GM19452 (cell line): ENCODE results near the gene KLK3.

Source experiments
- ATAC-seq: cut with Tn5 transposase; IDR thresholded peaks from one replicate; pipeline ENCODE4 v1.9.1; 2021; ENCODE audit not compliant: unreplicated experiment

Gene KLK3

GRCh38 chr19:50830266-50831025 is 24.3 kb upstream of the KLK3 start:
- ATAC-seq, result no peak

DNA sequence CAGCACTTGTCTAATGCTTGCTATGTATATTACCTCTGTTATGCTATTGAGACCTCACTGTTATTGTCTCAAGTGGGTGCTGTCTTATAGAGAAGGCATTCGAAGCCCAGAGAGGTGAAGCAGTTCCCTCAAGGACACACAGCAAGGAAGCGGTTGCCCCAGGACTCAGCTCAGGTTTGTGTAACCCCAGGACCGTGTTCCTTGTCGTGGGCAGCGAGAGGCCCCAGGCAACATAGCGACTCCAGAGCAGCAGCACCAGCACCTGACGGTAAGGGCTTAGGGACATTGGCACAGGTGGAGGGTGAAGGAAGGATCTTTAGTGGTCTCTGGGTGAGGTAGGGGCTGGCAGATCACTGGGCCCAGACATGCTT is 23.7 kb upstream of the KLK3 start:
- no peak for ATAC-seq

DNA sequence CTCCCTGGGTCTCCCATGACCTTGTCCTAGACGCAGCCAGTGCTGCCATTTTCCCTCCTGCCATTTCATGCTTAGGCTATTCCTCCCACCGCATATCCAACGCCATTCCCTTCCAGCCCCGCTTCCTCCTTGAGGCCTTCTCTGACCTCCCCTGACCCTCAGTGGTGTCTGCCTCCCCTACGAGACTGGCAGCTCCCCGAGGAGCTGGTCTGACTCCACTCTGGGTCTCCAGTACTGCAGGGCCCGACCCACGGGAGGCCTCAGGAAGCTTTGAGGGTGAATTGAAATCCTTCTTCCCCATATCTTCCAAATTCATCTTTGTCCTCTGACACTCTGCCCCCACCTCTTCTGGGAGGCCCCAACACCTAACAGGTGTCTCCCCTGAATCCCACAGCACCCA is 22.0 kb upstream of the KLK3 start:
- ATAC-seq, result no peak

GRCh38 chr19:50833117-50833801 is 21.5 kb upstream of the KLK3 start, which contains the start of gene KLK15:
KLK15 (minus strand) TSS chr19:50833574; CDS start chr19:50831492, 2,082 bp downstream.
- ATAC-seq, result no peak

- ATAC-seq, result no peak
These were observed 20.9 kb upstream of the KLK3 start for GRCh38 chr19:50833802-50834167.

- ATAC-seq, result no peak
These were observed 19.5 kb upstream of the KLK3 start for GRCh38 chr19:50835103-50835784.

DNA sequence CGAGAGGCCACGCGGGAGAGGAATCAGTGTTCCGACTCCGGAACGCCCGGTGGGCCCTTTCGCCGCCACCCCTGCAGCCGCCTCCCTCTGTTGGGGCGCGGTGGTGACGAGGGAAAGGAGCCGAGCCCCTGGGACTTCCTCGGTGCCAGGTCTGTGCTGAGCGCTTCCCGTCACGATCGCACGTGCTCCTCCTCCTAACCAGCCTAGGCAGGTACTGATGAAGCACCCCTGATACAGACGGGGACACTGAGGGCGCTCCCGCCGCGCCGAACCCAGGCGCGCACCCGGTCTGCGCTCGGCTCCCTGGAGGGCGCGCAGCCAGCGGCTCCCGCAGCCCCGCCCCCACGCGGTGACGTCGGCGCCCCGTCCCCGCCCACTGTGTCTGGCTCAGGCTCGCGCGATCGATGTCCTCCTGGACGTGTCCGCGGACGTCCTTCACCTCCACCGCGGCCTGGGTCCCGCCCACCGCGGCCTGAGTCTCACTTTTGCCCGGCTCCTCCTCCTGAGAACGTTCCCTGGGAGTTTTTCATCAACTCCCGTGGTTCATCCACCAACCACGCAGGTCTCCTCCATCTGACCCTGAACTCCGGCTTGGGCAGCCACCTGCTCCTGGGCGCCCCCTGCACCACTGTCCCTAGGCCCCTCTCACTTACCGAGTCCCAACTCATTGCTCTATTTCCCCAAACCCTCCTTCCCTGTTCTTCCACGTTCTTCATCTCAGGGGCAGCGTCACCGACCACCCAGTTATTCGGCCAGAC is 18.8 kb upstream of the KLK3 start:
- no peak for ATAC-seq

- no peak for ATAC-seq
These were observed 18.0 kb upstream of the KLK3 start for GRCh38 chr19:50836543-50837195.

DNA sequence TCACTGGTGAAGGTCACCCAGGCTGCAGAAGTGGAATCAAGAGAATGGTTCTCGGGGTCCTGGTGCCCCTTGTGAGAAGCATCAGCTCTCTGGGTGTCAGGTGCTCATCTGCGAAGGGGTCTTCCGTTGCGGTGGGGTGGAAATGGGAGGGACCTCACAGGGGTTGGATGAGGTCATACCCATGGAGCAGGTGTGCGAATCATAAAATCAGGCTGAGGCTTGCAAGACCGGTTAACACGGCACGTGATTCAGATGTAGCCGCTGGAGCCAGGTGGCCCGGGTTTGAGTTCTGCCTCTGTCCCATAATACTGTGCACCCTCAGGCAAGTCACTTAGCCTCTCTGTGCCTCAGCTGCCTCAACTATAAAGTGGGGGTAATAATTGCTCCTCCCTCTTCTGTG is 17.4 kb upstream of the KLK3 start:
- ATAC-seq, result no peak

- no peak for ATAC-seq
These were observed 16.5 kb upstream of the KLK3 start for GRCh38 chr19:50838239-50838638.

- ATAC-seq, result no peak
These were observed 14.7 kb upstream of the KLK3 start for GRCh38 chr19:50839712-50840655.

DNA sequence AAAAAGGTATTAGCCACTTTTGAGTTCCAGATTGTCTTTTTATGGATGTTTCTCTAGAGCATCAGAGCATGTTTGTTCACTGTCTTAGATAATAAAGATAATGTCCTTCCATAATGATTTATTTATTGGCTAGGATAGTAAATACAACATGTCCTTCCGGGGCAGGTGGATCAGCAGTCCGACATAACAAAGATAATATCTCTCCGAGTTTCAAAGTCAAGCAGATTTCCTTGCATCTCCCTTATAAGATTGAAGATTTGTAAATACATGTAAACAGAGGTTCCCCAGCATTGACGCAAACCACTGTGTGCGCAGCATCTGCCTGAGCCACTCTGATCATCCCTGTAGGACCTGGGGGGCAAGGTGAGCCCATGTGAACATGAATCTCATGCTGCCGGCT is 12.6 kb upstream of the KLK3 start:
- ATAC-seq, result no peak

GRCh38 chr19:50843205-50843604 is 11.5 kb upstream of the KLK3 start:
- ATAC-seq, result no peak

- no peak for ATAC-seq
These were observed 11.0 kb upstream of the KLK3 start for GRCh38 chr19:50843701-50844221.

DNA sequence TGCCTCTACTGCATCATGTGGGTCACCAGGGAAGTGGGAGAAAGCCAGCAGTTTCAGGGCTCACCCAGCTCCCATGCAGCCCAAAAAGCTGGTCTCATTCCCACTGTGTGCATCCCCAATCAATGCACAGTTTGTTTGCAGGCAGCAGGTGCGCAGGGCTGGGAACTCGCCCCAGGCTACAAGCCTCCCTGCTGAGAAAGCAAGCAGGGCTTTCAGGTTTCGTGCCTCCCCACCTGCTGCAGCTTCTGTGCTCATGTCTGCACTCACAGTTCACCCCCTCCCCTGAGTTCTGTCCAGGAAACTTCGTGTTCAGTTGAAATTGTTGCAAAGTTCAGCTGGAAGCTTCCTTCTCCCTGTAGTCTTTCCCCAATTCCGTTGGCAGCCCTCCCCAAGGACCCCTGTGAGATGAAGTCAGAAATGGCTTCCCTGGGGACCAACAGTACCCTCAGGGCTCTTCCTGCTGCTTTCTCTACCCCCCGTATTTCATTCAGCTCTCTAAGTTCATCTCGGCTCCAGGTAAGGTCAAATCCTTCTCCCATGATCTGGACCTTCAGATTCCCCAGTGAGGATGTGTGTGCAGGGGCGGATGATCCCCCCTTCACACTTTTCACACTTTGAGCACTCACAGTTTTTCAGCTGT is 10.3 kb upstream of the KLK3 start:
- ATAC-seq, result no peak

DNA sequence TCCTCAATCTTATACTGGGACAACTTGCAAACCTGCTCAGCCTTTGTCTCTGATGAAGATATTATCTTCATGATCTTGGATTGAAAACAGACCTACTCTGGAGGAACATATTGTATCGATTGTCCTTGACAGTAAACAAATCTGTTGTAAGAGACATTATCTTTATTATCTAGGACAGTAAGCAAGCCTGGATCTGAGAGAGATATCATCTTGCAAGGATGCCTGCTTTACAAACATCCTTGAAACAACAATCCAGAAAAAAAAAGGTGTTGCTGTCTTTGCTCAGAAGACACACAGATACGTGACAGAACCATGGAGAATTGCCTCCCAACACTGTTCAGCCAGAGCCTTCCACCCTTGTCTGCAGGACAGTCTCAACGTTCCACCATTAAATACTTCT is 4.0 kb upstream of the KLK3 start:
- ATAC-seq, result no peak

GRCh38 chr19:50851620-50852019 is 3.1 kb upstream of the KLK3 start:
- ATAC-seq, result no peak

DNA sequence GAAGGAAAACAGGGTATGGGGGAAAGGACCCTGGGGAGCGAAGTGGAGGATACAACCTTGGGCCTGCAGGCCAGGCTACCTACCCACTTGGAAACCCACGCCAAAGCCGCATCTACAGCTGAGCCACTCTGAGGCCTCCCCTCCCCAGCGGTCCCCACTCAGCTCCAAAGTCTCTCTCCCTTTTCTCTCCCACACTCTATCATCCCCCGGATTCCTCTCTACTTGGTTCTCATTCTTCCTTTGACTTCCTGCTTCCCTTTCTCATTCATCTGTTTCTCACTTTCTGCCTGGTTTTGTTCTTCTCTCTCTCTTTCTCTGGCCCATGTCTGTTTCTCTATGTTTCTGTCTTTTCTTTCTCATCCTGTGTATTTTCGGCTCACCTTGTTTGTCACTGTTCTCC is 2.7 kb downstream of the KLK3 start:
- ATAC-seq, result no peak

GRCh38 chr19:50858886-50859285 is 4.2 kb downstream of the KLK3 start:
- no peak for ATAC-seq
